T follicular helper cell (primary cell): ENCODE results near the gene RNF126.
"Not testable (repeated sequence)": the region's sequence is repeated elsewhere in the genome, so short reads cannot be mapped to it uniquely, and the experiment has no call there.

ENCODE experiments used
- DNase-seq: peaks from one replicate; pipeline ENCODE4 v3.0.0-alpha.2; 2020; ENCODE audit warnings: low read depth

The RNF126 gene

GRCh38 chr19:628168-628567, 34.8 kb downstream of the RNF126 start:
- DNase-seq = no peak

- not testable (repeated sequence) for DNase-seq
These were observed 36.4 kb downstream of the RNF126 start for GRCh38 chr19:626566-626965.

- DNase-seq = no peak
These were observed 37.8 kb downstream of the RNF126 start for GRCh38 chr19:625257-625656.

GRCh38 chr19:624433-625109, 38.4 kb downstream of the RNF126 start:
- no peak for DNase-seq

GRCh38 chr19:623974-624373, 39.0 kb downstream of the RNF126 start:
- DNase-seq = no peak

GRCh38 chr19:623175-623916, 39.7 kb downstream of the RNF126 start:
- no peak for DNase-seq

GRCh38 chr19:622666-623065, 40.3 kb downstream of the RNF126 start:
- no peak for DNase-seq

GRCh38 chr19:621819-622218, 41.2 kb downstream of the RNF126 start:
- no peak for DNase-seq

GRCh38 chr19:621191-621590, 41.8 kb downstream of the RNF126 start:
- not testable (repeated sequence) for DNase-seq

- no peak for DNase-seq
These were observed 42.7 kb downstream of the RNF126 start for GRCh38 chr19:620166-620862.

GRCh38 chr19:619286-620002, 43.6 kb downstream of the RNF126 start:
- DNase-seq = no peak

GRCh38 chr19:618674-619285, 44.2 kb downstream of the RNF126 start:
- no peak for DNase-seq

GRCh38 chr19:618247-618619, 44.8 kb downstream of the RNF126 start:
- no peak for DNase-seq

GRCh38 chr19:617551-618246, 45.3 kb downstream of the RNF126 start:
- no peak for DNase-seq

- no peak for DNase-seq
These were observed 46.1 kb downstream of the RNF126 start for GRCh38 chr19:616747-617526.

GRCh38 chr19:616062-616700, 46.8 kb downstream of the RNF126 start:
- DNase-seq = no peak

- DNase-seq = no peak
These were observed 47.4 kb downstream of the RNF126 start for GRCh38 chr19:615619-616018.

- no peak for DNase-seq
These were observed 49.1 kb downstream of the RNF126 start for GRCh38 chr19:613732-614567.

GRCh38 chr19:612941-613340, 50.1 kb downstream of the RNF126 start:
- no peak for DNase-seq
